Esophagus squamous epithelium (tissue), 4 donors: ENCODE results near the gene DOCK1.

Experiments used
- CTCF ChIP-seq, 6 experiments: fragments of 450-650 bp in 4 of 6; fragments of 200-600 bp in 2 of 6; sonication (generic) in 2 of 6; IDR thresholded peaks; one replicate each; pipeline ENCODE4 v1.5.1; 2016 to 2019; ENCODE audit warnings: antibody characterized with exemption in 6 of 6, mild to moderate bottlenecking in 4 of 6, moderate library complexity in 4 of 6
- POLR2A ChIP-seq, 4 donors: fragments of 450-650 bp; IDR thresholded peaks; one replicate each; pipeline ENCODE4 v1.6.1; 2017; ENCODE audit warnings: antibody characterized with exemption in 4 of 4, mild to moderate bottlenecking in 4 of 4, moderate library complexity in 3 of 4

GRCh38 chr10:127463548-127463947 lies 558.3 kb downstream of the DOCK1 start:
- TF ChIP-seq POLR2A (IDR thresholded peaks at IDR 0.05) (no peak), CTCF (IDR thresholded peaks at IDR 0.05) (no peak)
